OCI-LY1 (cell line): ENCODE data around the gene CUX1.
A peak's percentile ranks its signal among the peaks of the same experiment; 100 is the strongest.

Source experiments
- H2AFZ ChIP-seq: fragments of 200-600 bp; sonication (generic), shearing (Covaris generic); 2 replicates; pipeline ENCODE4 v1.6.0; 2014; ENCODE audit warnings: antibody characterized with exemption, mild to moderate bottlenecking, low read length
- H3F3A ChIP-seq: fragments of 200-600 bp; sonication (generic), shearing (Covaris generic); 2 replicates; pipeline ENCODE4 v1.6.0; 2014; ENCODE audit warnings: mild to moderate bottlenecking, antibody characterized with exemption, low read length, moderate library complexity; ENCODE audit not compliant: insufficient read depth
- H3K27ac ChIP-seq: fragments of 200-600 bp; sonication (generic); 2 replicates; pipeline ENCODE4 v1.5.1; 2014; ENCODE audit warnings: low read length, mixed run types, mild to moderate bottlenecking, low read depth; ENCODE audit not compliant: poor library complexity, severe bottlenecking
- H3K27me3 ChIP-seq: fragments of 200-600 bp; sonication (generic); 2 replicates; pipeline ENCODE4 v1.6.0; 2014; ENCODE audit warnings: antibody characterized with exemption, mild to moderate bottlenecking, low read length, moderate library complexity; ENCODE audit not compliant: insufficient read depth
- H3K36me3 ChIP-seq: fragments of 200-600 bp; sonication (generic); 2 replicates; pipeline ENCODE4 v1.6.1; 2014; ENCODE audit warnings: mild to moderate bottlenecking, antibody characterized with exemption, low read length, moderate library complexity, mixed read lengths; ENCODE audit not compliant: insufficient read depth
- H3K4me1 ChIP-seq: fragments of 200-600 bp; sonication (generic); 2 replicates; pipeline ENCODE4 v1.5.1; 2014; ENCODE audit warnings: mild to moderate bottlenecking, low read length, moderate library complexity; ENCODE audit not compliant: insufficient read depth, severe bottlenecking
- H3K4me2 ChIP-seq: fragments of 200-600 bp; sonication (generic), shearing (Covaris generic); 2 replicates; pipeline ENCODE4 v1.6.1; 2014; ENCODE audit warnings: low read length
- H3K4me3 ChIP-seq: fragments of 200-600 bp; sonication (generic); 2 replicates; pipeline ENCODE4 v1.5.1; 2014; ENCODE audit warnings: low read length, low read depth, mild to moderate bottlenecking, mixed read lengths; ENCODE audit not compliant: poor library complexity, severe bottlenecking
- H3K79me2 ChIP-seq: fragments of 200-600 bp; shearing (Covaris generic); 2 replicates; pipeline ENCODE4 v1.6.1; 2016; ENCODE audit warnings: mixed run types, low read length, mixed read lengths; ENCODE audit not compliant: insufficient read depth
- H3K9ac ChIP-seq: fragments of 200-600 bp; sonication (generic), shearing (Covaris generic); 2 replicates; pipeline ENCODE4 v1.6.1; 2014; ENCODE audit warnings: mild to moderate bottlenecking, low read length, mixed read lengths
- H3K9me2 ChIP-seq: fragments of 200-600 bp; sonication (generic), shearing (Covaris generic); 2 replicates; pipeline ENCODE4 v1.6.1; 2014; ENCODE audit warnings: low read depth, mild to moderate bottlenecking, low read length, mixed read lengths
- H3K9me3 ChIP-seq: fragments of 200-600 bp; shearing (Covaris generic); 2 replicates; pipeline ENCODE4 v1.6.1; 2014; ENCODE audit warnings: low read length, mixed read lengths
- H4K20me1 ChIP-seq: fragments of 200-600 bp; sonication (generic), shearing (Covaris generic); 2 replicates; pipeline ENCODE4 v1.6.0; 2016; ENCODE audit warnings: mild to moderate bottlenecking, low read length; ENCODE audit not compliant: insufficient read depth
- CTCF ChIP-seq: fragments of 200-600 bp; sonication (generic), shearing (Covaris generic); IDR thresholded peaks from 2 replicates; pipeline ENCODE4 v1.5.1; 2017; ENCODE audit warnings: mild to moderate bottlenecking, antibody characterized with exemption, low read length, moderate library complexity, mixed read lengths
- EZH2 ChIP-seq: fragments of 200-600 bp; sonication (generic), shearing (Covaris generic); IDR thresholded peaks from 2 replicates; pipeline ENCODE4 v1.8.0; 2017; ENCODE audit warnings: borderline replicate concordance, mixed run types, mild to moderate bottlenecking, antibody characterized with exemption, low read length, moderate library complexity, mixed read lengths

CUX1 gene

GRCh38 chr7:101988513-101988912 is 171.1 kb downstream of the CUX1 start:
- no peak for TF ChIP-seq EZH2
- TF ChIP-seq CTCF = no peak
- Histone ChIP-seq H3K79me2 (peaks cover 9% of the 10 kb centered on the region; the same call in 1 of the 2 replicates), H3K27me3 (no peaks in the 10 kb centered on the region), H3F3A (peaks cover 26% of the 10 kb centered on the region), H3K9ac (peak overlapping the region; percentile 47), H3K9me2 (no peaks in the 10 kb centered on the region), H2AFZ (no peak overlapping the region), H3K36me3 (peaks cover 6% of the 10 kb centered on the region), H3K4me2 (peak overlapping the region; percentile 38; the same call in 1 of the 2 replicates), H4K20me1 (no peaks in the 10 kb centered on the region), H3K9me3 (no peaks in the 10 kb centered on the region; the same call in 1 of the 2 replicates), H3K4me1 (peaks cover 97% of the 10 kb centered on the region), H3K4me3 (no peak overlapping the region), H3K27ac (peak overlapping the region; percentile 97)

- peaks cover 9% of the 10 kb centered on the region; the same call in 1 of the 2 replicates for H3K36me3 ChIP-seq
- peaks cover 26% of the 10 kb centered on the region for H3F3A ChIP-seq
- peak overlapping the region; percentile 67; the same call in 1 of the 2 replicates for H3K4me2 ChIP-seq
These were observed 171.7 kb downstream of the CUX1 start for GRCh38 chr7:101989101-101989500.

GRCh38 chr7:101990811-101991418 is 173.5 kb downstream of the CUX1 start:
- TF ChIP-seq CTCF (peak; percentile 30; the same call in 1 of the 2 replicates), EZH2 (no peak)
- H3K79me2 ChIP-seq = peaks cover 22% of the 10 kb centered on the region
- peaks cover 20% of the 10 kb centered on the region for H3F3A ChIP-seq
- H3K36me3 ChIP-seq = peaks cover 21% of the 10 kb centered on the region; the same call in 1 of the 2 replicates
- no peaks in the 10 kb centered on the region for H3K27me3 ChIP-seq
- peak overlapping the region; percentile 49 for H3K4me3 ChIP-seq
- H4K20me1 ChIP-seq = no peaks in the 10 kb centered on the region
- peak overlapping the region; percentile 69 for H3K9ac ChIP-seq
- H3K27ac ChIP-seq = peak overlapping the region; percentile 97
- peak overlapping the region; percentile 67 for H3K4me2 ChIP-seq
- no peaks in the 10 kb centered on the region for H3K9me3 ChIP-seq
- peaks cover 100% of the 10 kb centered on the region for H3K4me1 ChIP-seq
- no peaks in the 10 kb centered on the region for H3K9me2 ChIP-seq
- no peak overlapping the region for H2AFZ ChIP-seq

More at GRCh38 chr7:101989101-101989500, 171.7 kb downstream of the CUX1 start:
- Histone ChIP-seq H3K27ac (peak overlapping the region; percentile 97), H3K4me1 (peaks cover 100% of the 10 kb centered on the region), H3K9ac (peak overlapping the region; percentile 55), H3K27me3 (no peaks in the 10 kb centered on the region), H3K9me2 (no peaks in the 10 kb centered on the region), H2AFZ (no peak overlapping the region), H4K20me1 (no peaks in the 10 kb centered on the region), H3K4me3 (peak overlapping the region; percentile 49), H3K79me2 (peaks cover 14% of the 10 kb centered on the region), H3K9me3 (no peaks in the 10 kb centered on the region)
- no peak for TF ChIP-seq EZH2
- peak; percentile 63 for TF ChIP-seq CTCF
